HCEC 1CT (cell line): Measurements from ENCODE around the gene ADPRS.

Source experiments
- DNase-seq: peaks from one replicate; pipeline ENCODE4 v3.0.0-alpha.2; 2017

ADPRS gene

GRCh38 chr1:36087233-36088123 is 1.2 kb upstream of the ADPRS start:
- no peak for DNase-seq

- DNase-seq, result no peak
Measured at GRCh38 chr1:36088265-36088576, 471 bp upstream of the ADPRS start.

- DNase-seq, result peak; percentile 13
Measured at GRCh38 chr1:36089393-36090121, 865 bp downstream of the ADPRS start.

- no peak for DNase-seq
Measured at GRCh38 chr1:36091141-36091540, 2.4 kb downstream of the ADPRS start.

- DNase-seq, result no peak
Measured at GRCh38 chr1:36091698-36092097, 3.0 kb downstream of the ADPRS start.

- DNase-seq, result no peak
Measured at GRCh38 chr1:36092166-36092797, 3.6 kb downstream of the ADPRS start.

- DNase-seq, result no peak
Measured at GRCh38 chr1:36092798-36093185, 4.1 kb downstream of the ADPRS start.

GRCh38 chr1:36093226-36093625 is 4.5 kb downstream of the ADPRS start:
- DNase-seq, result no peak

GRCh38 chr1:36093929-36094328 is 5.2 kb downstream of the ADPRS start:
- DNase-seq, result no peak

GRCh38 chr1:36094621-36095061 is 5.9 kb downstream of the ADPRS start:
- DNase-seq, result no peak

- DNase-seq, result no peak
Measured at GRCh38 chr1:36095760-36096405, 7.2 kb downstream of the ADPRS start.

- DNase-seq, result no peak
Measured at GRCh38 chr1:36096500-36097432, 8.1 kb downstream of the ADPRS start.

- no peak for DNase-seq
Measured at GRCh38 chr1:36097693-36098585, 9.2 kb downstream of the ADPRS start.

GRCh38 chr1:36098650-36099365 is 10.1 kb downstream of the ADPRS start:
- DNase-seq, result no peak

GRCh38 chr1:36099681-36100341 is 11.1 kb downstream of the ADPRS start:
- DNase-seq, result peak; percentile 44

- no peak for DNase-seq
Measured at GRCh38 chr1:36100376-36100775, 11.7 kb downstream of the ADPRS start.

GRCh38 chr1:36101546-36101945 is 12.9 kb downstream of the ADPRS start:
- no peak for DNase-seq

- DNase-seq, result no peak
Measured at GRCh38 chr1:36106269-36106668, 17.6 kb downstream of the ADPRS start.

GRCh38 chr1:36107394-36107793 is 18.7 kb downstream of the ADPRS start:
- no peak for DNase-seq

- no peak for DNase-seq
Measured at GRCh38 chr1:36108314-36108713, 19.6 kb downstream of the ADPRS start.
